AG08395 (cell line): ENCODE measurements around the gene NTM.

Experiments
- DNase-seq: peaks from one replicate; pipeline ENCODE4 v3.0.0; 2012; ENCODE audit warnings: mixed read lengths, low spot score

Gene NTM

GRCh38 chr11:131734871-131735270 is 364.5 kb downstream of the NTM start:
- no peak for DNase-seq

- peak; percentile 49 for DNase-seq
These were observed 366.9 kb downstream of the NTM start for GRCh38 chr11:131737357-131737756.

- DNase-seq = no peak
These were observed 368.9 kb downstream of the NTM start for GRCh38 chr11:131739243-131739882.

GRCh38 chr11:131744847-131745246 is 374.4 kb downstream of the NTM start:
- no peak for DNase-seq

- DNase-seq = peak; percentile 54
These were observed 375.0 kb downstream of the NTM start for GRCh38 chr11:131745405-131745804.

- DNase-seq = no peak
These were observed 375.8 kb downstream of the NTM start for GRCh38 chr11:131746201-131746600.

- peak; percentile 72 for DNase-seq
These were observed 378.0 kb downstream of the NTM start for GRCh38 chr11:131748151-131749050.

- peak; percentile 89 for DNase-seq
These were observed 378.7 kb downstream of the NTM start for GRCh38 chr11:131749101-131749500.

- DNase-seq = no peak
These were observed 379.7 kb downstream of the NTM start for GRCh38 chr11:131750152-131750551.

GRCh38 chr11:131750692-131751091 is 380.3 kb downstream of the NTM start:
- DNase-seq = no peak

- DNase-seq = peak; percentile 13
These were observed 384.3 kb downstream of the NTM start for GRCh38 chr11:131754671-131755070.

GRCh38 chr11:131756479-131757110 is 386.2 kb downstream of the NTM start:
- DNase-seq = peak; percentile 75

- no peak for DNase-seq
These were observed 388.3 kb downstream of the NTM start for GRCh38 chr11:131758726-131759125.

- no peak for DNase-seq
These were observed 388.7 kb downstream of the NTM start for GRCh38 chr11:131759140-131759539.

- DNase-seq = peak; percentile 74
These were observed 390.0 kb downstream of the NTM start for GRCh38 chr11:131760091-131761061.

- no peak for DNase-seq
These were observed 392.1 kb downstream of the NTM start for GRCh38 chr11:131762346-131763110.

- no peak for DNase-seq
These were observed 392.9 kb downstream of the NTM start for GRCh38 chr11:131763193-131763890.

- no peak for DNase-seq
These were observed 393.7 kb downstream of the NTM start for GRCh38 chr11:131764126-131764525.

GRCh38 chr11:131764649-131765048 is 394.2 kb downstream of the NTM start:
- no peak for DNase-seq

GRCh38 chr11:131766637-131767036 is 396.2 kb downstream of the NTM start:
- no peak for DNase-seq
